HL-60 (cell line): Measurements from ENCODE around the gene HK1.

Experiments used
- DNase-seq, 2 experiments: peaks; one replicate each; pipeline ENCODE4 v3.0.0-alpha.2; 2010 to 2020; ENCODE audit warnings: low read depth in 1 of 2, low spot score in 1 of 2
- H3K27ac ChIP-seq: fragments of 250-450 bp; sonication (Bioruptor Pico); replicated peaks from 2 replicates; pipeline ENCODE4 v1.5.1; 2020; ENCODE audit warnings: mild to moderate bottlenecking, moderate library complexity
- H3K27me3 ChIP-seq: fragments of 250-450 bp; sonication (Bioruptor Pico); 2 replicates; pipeline ENCODE4 v1.5.1; 2021; ENCODE audit warnings: mild to moderate bottlenecking, moderate library complexity; ENCODE audit not compliant: insufficient read depth, poor library complexity, severe bottlenecking
- H3K4me3 ChIP-seq: replicated peaks from 2 replicates; pipeline ENCODE4 v1.5.1; 2011; ENCODE audit warnings: mild to moderate bottlenecking, control low read depth, low read length; ENCODE audit not compliant: insufficient read depth
- GABPA ChIP-seq: IDR thresholded peaks from 2 replicates; pipeline ENCODE4 v1.6.1; 2012; ENCODE audit warnings: low read depth
- POLR2AphosphoS5 ChIP-seq: IDR thresholded peaks from 2 replicates; pipeline ENCODE4 v1.6.1; 2012; ENCODE audit warnings: low read depth
- REST ChIP-seq: IDR thresholded peaks from 2 replicates; pipeline ENCODE4 v1.6.1; 2012; ENCODE audit warnings: low read depth; ENCODE audit not compliant: insufficient replicate concordance
- SPI1 ChIP-seq: IDR thresholded peaks from 2 replicates; pipeline ENCODE4 v1.6.1; 2012; ENCODE audit warnings: low read depth, mild to moderate bottlenecking, borderline replicate concordance
- TF ChIP-seq, protein P1 (sequence below): IDR thresholded peaks from one replicate; pipeline ENCODE4 v1.5.1; 2011; ENCODE audit warnings: low read length, control low read depth, inconsistent platforms; ENCODE audit not compliant: insufficient read depth

HK1 gene

DNA sequence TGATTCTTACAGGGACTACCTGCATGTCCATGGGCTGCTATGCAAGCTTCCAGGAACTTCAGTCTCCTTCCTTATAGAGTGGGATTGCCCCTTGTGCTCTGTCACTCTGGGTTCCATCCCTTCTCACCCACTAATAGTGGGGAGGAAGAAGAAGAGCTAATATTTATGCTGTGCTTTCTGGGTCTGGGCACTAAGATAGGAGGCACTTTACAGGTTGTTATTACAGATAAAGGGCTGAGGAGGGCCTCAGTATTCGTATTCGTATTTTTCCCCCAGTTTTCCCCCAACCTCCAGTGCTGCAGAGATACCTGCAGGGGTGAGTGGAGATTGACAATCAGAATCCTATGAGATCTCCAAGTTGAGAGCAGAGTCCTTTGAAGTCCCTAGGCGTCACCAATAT is 14.2 kb downstream of the HK1 start:
- Histone ChIP-seq H3K4me3 (no peak overlapping the region), H3K27me3 (no peaks in the 10 kb centered on the region), H3K27ac (no peak overlapping the region)
- TF ChIP-seq POLR2AphosphoS5 (no peak), GABPA (no peak), SPI1 (no peak), REST (no peak)
- TF ChIP-seq, protein P1, sequence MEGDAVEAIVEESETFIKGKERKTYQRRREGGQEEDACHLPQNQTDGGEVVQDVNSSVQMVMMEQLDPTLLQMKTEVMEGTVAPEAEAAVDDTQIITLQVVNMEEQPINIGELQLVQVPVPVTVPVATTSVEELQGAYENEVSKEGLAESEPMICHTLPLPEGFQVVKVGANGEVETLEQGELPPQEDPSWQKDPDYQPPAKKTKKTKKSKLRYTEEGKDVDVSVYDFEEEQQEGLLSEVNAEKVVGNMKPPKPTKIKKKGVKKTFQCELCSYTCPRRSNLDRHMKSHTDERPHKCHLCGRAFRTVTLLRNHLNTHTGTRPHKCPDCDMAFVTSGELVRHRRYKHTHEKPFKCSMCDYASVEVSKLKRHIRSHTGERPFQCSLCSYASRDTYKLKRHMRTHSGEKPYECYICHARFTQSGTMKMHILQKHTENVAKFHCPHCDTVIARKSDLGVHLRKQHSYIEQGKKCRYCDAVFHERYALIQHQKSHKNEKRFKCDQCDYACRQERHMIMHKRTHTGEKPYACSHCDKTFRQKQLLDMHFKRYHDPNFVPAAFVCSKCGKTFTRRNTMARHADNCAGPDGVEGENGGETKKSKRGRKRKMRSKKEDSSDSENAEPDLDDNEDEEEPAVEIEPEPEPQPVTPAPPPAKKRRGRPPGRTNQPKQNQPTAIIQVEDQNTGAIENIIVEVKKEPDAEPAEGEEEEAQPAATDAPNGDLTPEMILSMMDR: no peak
- DNase-seq: no peak

GRCh38 chr10:69295027-69295636 is 16.8 kb downstream of the HK1 start:
- Histone ChIP-seq H3K27me3 (no peaks in the 10 kb centered on the region), H3K27ac (no peak overlapping the region), H3K4me3 (no peak overlapping the region)
- DNase-seq: no peak
- TF ChIP-seq GABPA: no peak
- TF ChIP-seq, protein P1: no peak
- no peak for TF ChIP-seq POLR2AphosphoS5
- no peak for TF ChIP-seq REST
- no peak for TF ChIP-seq SPI1

- Histone ChIP-seq H3K27ac (no peak overlapping the region), H3K4me3 (no peak overlapping the region), H3K27me3 (no peaks in the 10 kb centered on the region)
- no peak for TF ChIP-seq POLR2AphosphoS5
- TF ChIP-seq SPI1: no peak
- no peak for DNase-seq
Measured at GRCh38 chr10:69303632-69304051, 25.3 kb downstream of the HK1 start.

GRCh38 chr10:69306421-69306820 is 28.1 kb downstream of the HK1 start:
- TF ChIP-seq, protein P1: no peak
- TF ChIP-seq SPI1 (no peak), REST (no peak), GABPA (no peak), POLR2AphosphoS5 (no peak)
- no peak overlapping the region for H3K27ac ChIP-seq
- no peak for DNase-seq
- no peak overlapping the region for H3K4me3 ChIP-seq
- H3K27me3 ChIP-seq: no peaks in the 10 kb centered on the region
